H54 (cell line): ENCODE results near the gene MSH2.
A peak's percentile ranks its signal among the peaks of the same experiment; 100 is the strongest.
"Not testable (repeated sequence)": the region's sequence is repeated elsewhere in the genome, so short reads cannot be mapped to it uniquely, and the experiment has no call there.

ENCODE experiments used
- DNase-seq: peaks from one replicate; pipeline ENCODE4 v3.0.0; 2011; ENCODE audit warnings: low spot score, mixed read lengths; ENCODE audit not compliant: insufficient read length
- FAIRE-seq: peaks from 3 replicates; lab custom pipeline; 2011; peaks lifted over from hg19 to GRCh38; lab: Jason Lieb, UNC
- POLR2A ChIP-seq: IDR thresholded peaks from 2 replicates; pipeline ENCODE4 v1.6.1; 2011; ENCODE audit warnings: low read depth, mild to moderate bottlenecking, low read length

Gene MSH2

DNA sequence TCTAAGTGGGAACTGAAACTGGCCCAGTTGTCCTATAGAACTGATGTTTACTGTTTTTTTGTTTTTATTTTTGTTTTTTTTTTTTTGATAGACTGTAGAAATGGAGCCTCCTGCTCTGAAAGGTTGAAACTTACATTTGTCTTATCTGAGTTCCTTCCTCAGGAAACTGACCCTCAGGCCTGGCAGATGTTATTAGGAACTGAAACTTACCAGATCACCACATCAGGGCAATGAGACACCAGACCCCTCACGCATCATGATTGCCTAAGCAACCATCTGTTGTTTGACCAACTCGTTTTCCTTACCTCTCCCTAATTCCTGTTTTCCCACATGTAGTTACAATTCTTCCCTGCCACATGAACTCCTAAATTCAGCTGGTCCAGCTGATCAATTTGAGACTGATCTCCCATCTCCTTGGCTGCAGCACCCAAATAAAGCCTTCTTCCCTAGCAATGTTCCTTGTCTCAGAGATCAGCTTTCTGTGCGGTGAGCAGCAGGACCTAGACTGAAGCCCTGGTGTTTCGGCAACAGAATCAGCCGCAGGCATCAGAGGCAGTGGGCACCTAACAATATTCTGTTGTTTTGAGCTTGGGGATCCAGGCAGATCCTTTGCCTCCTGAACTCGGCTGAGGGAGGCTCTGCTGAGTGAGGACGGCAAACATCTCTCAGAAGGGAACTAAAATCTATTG lies 96.8 kb downstream of the MSH2 start:
- TF ChIP-seq POLR2A = no peak

DNA sequence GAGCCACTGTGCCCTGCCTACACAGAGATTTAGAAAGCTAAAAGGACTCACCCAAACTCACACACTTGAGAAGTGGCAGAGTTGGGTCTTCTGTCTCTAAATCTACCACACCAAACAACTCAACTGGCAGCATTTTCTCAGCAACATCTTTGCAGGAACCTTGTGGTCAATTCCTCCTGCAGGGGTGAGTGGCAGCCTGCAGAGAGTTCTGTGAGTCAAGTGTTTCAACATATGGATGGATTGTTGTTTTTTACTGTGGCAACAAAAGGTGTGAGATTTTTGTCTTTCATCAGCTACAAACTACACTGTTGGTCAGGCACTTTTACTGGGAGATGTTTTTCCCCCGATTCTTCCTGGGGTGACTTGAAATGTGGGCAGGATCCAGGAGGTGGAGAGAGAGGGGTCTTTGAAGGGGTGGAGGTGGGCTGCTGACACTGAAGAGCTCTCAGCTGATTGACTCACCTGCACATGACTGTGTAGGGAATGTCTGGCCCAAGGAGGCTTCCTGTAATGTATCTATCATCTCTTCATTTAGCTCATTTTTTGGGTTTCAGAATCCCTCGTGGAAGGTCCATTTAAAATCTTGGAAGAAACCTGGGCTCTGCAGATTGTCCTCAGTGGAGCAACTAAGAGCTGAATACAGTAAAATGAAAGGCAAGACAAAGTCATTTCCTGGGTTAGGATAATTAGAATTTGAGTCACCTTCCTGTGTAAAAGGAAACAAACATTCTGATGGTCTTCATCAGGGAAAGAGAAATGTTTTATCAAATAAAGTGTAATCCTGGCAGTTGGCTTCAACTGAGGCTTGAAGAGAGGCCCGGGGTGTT lies 98.6 kb downstream of the MSH2 start:
- FAIRE-seq (no peak), DNase-seq (no peak)
- TF ChIP-seq POLR2A = no peak

More for the DNA sequence above, 96.8 kb downstream of the MSH2 start:
- FAIRE-seq (no peak), DNase-seq (no peak)

GRCh38 chr2:47502498-47502897 lies 99.5 kb downstream of the MSH2 start:
- FAIRE-seq, DNase-seq: not testable (repeated sequence)

GRCh38 chr2:47503481-47504070 lies 100.6 kb downstream of the MSH2 start:
- no peak for FAIRE-seq
- DNase-seq = no peak
- TF ChIP-seq POLR2A = no peak

GRCh38 chr2:47504174-47504810 lies 101.3 kb downstream of the MSH2 start:
- FAIRE-seq = no peak
- no peak for DNase-seq
- TF ChIP-seq POLR2A = no peak

DNA sequence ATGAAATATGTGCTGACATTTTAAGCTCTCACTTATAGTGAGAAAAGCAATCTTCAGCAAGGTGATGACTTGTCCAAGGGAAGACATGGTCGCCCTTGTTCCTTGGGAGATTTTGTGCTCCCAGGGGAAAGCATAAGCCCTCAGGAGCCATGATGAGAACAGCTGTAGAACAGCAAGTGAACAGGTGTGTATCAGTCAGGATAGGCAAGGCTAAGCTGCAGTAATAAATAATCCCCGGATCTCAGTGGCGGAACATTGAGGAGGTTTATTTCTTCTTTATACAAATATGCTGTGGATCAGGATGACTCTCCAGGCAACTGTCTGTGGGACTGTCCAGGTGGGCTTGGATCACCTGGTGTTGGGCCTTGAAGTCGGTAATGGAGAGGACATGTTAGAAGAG lies 103.1 kb downstream of the MSH2 start:
- no peak for TF ChIP-seq POLR2A
- FAIRE-seq (no peak), DNase-seq (no peak)

GRCh38 chr2:47506436-47506835 lies 103.5 kb downstream of the MSH2 start:
- FAIRE-seq (no peak), DNase-seq (no peak)
- TF ChIP-seq POLR2A = no peak

GRCh38 chr2:47508080-47508479 lies 105.1 kb downstream of the MSH2 start:
- no peak for DNase-seq
- no peak for FAIRE-seq
- no peak for TF ChIP-seq POLR2A

DNA sequence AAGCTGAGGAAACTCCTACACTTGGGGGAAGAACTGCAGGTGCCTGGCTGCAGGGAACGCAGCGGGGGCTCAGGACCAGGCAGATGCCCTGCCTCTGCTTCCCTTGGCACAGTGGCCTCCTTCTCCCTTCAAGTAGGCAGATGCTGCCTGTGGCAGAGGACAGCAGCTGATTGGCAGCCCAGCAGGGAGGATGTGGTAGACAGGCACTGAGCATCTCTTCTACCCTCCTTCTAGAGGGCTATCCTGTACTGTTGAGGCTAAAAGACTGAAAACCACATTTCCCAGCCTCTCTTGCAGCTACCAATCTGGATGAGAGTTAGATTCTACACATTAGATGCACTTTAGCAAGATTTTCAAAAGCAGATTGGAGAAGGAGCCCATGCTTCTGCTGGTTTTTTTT lies 105.7 kb downstream of the MSH2 start:
- FAIRE-seq (no peak), DNase-seq (no peak)
- TF ChIP-seq POLR2A = no peak

- FAIRE-seq (no peak), DNase-seq (no peak)
- no peak for TF ChIP-seq POLR2A
These were observed 106.3 kb downstream of the MSH2 start for GRCh38 chr2:47509250-47509649.

- no peak for DNase-seq
- no peak for FAIRE-seq
- no peak for TF ChIP-seq POLR2A
These were observed 106.9 kb downstream of the MSH2 start for GRCh38 chr2:47509821-47510385.

GRCh38 chr2:47510745-47511144 lies 107.8 kb downstream of the MSH2 start:
- no peak for DNase-seq
- no peak for FAIRE-seq
- no peak for TF ChIP-seq POLR2A

- FAIRE-seq (peak; percentile 6), DNase-seq (peak; percentile 73)
- TF ChIP-seq POLR2A = no peak
These were observed 109.7 kb downstream of the MSH2 start for GRCh38 chr2:47512581-47513083.
